WTC11 (cell line): ENCODE measurements around the gene ZNRF3. TPM values are rescaled to one million over a fixed set of nuclear protein-coding genes. Genes with fewer than 3 reads are reported as not detected.
"Not testable (repeated sequence)": the region's sequence is repeated elsewhere in the genome, so short reads cannot be mapped to it uniquely, and the experiment has no call there.

Experiments
- ATAC-seq: fragments of 200-7000 bp; cut with Tn5 transposase; 2 replicates; pipeline ENCODE4 v1.10.0; 2021; ENCODE audit warnings: mild to moderate bottlenecking, moderate library complexity
- CTCF ChIA-PET: fragments of 300-600 bp; sonication (Branson Sonifier 250); formaldehyde crosslinking; loops from one replicate; lab custom pipeline; 2021; ENCODE audit warnings: antibody characterized with exemption; lab: Charles Lee
- POLR2A ChIA-PET: fragments of 350-600 bp; sonication (Branson Sonifier 250); formaldehyde crosslinking; loops from one replicate; lab custom pipeline; 2021; ENCODE audit warnings: antibody characterized with exemption; lab: Charles Lee
- DNase-seq: peaks from one replicate; pipeline ENCODE4 v3.0.0; 2021; ENCODE audit warnings: low spot score
- H3K27ac Mint-ChIP-seq: 2 replicates; pipeline ENCODE4 v1.8.0; 2021; ENCODE audit warnings: mixed read lengths
- H3K27me3 Mint-ChIP-seq: 2 replicates; pipeline ENCODE4 v1.8.0; 2021; ENCODE audit warnings: low read depth, mild to moderate bottlenecking, moderate library complexity, mixed read lengths
- H3K36me3 Mint-ChIP-seq: 2 replicates; pipeline ENCODE4 v1.8.0; 2021; ENCODE audit warnings: mixed read lengths
- H3K4me1 Mint-ChIP-seq: 2 replicates; pipeline ENCODE4 v1.8.0; 2022; ENCODE audit warnings: mixed read lengths
- H3K4me3 Mint-ChIP-seq: 2 replicates; pipeline ENCODE4 v1.8.0; 2021; ENCODE audit warnings: mild to moderate bottlenecking, moderate library complexity, mixed read lengths
- H3K9me3 Mint-ChIP-seq: 2 replicates; pipeline ENCODE4 v1.8.0; 2021; ENCODE audit warnings: mixed read lengths
- ATF1 ChIP-seq: sonication (generic); formaldehyde crosslinking; IDR thresholded peaks from 2 replicates; pipeline ENCODE4 v1.8.1; 2023; ENCODE audit warnings: mild to moderate bottlenecking, moderate library complexity, missing genetic modification reagents
- CREM ChIP-seq: sonication (generic); formaldehyde crosslinking; IDR thresholded peaks from 2 replicates; pipeline ENCODE4 v1.8.1; 2022; ENCODE audit warnings: mild to moderate bottlenecking, missing genetic modification reagents, moderate library complexity
- ELF4 ChIP-seq: sonication (generic); formaldehyde crosslinking; IDR thresholded peaks from 2 replicates; pipeline ENCODE4 v1.8.1; 2022; ENCODE audit warnings: low read depth, mild to moderate bottlenecking, moderate library complexity, missing genetic modification reagents
- KAT7 ChIP-seq: sonication (generic); formaldehyde crosslinking; IDR thresholded peaks from 2 replicates; pipeline ENCODE4 v1.8.1; 2023; ENCODE audit warnings: missing genetic modification reagents, mild to moderate bottlenecking, borderline replicate concordance
- MLX ChIP-seq: sonication (generic); formaldehyde crosslinking; IDR thresholded peaks from 2 replicates; pipeline ENCODE4 v1.8.1; 2023; ENCODE audit warnings: mild to moderate bottlenecking, missing genetic modification reagents, moderate library complexity
- PRDM15 ChIP-seq: sonication (generic); formaldehyde crosslinking; IDR thresholded peaks from 2 replicates; pipeline ENCODE4 v1.8.0; 2022; ENCODE audit warnings: missing genetic modification reagents
- ZMAT4 ChIP-seq: fragments of 250-450 bp; sonication (Bioruptor Pico); IDR thresholded peaks from 2 replicates; pipeline ENCODE4 v1.9.0; 2021; ENCODE audit warnings: mild to moderate bottlenecking
- ZNF138 ChIP-seq: sonication (generic); formaldehyde crosslinking; conservative IDR thresholded peaks from 2 replicates; pipeline ENCODE4 v1.8.1; 2022; ENCODE audit warnings: mild to moderate bottlenecking, moderate library complexity, missing genetic modification reagents
- ZNF232 ChIP-seq: sonication (generic); formaldehyde crosslinking; IDR thresholded peaks from 2 replicates; pipeline ENCODE4 v1.8.0; 2022; ENCODE audit warnings: mild to moderate bottlenecking, missing genetic modification reagents
- ZNF263 ChIP-seq: sonication (generic); formaldehyde crosslinking; IDR thresholded peaks from 2 replicates; pipeline ENCODE4 v1.8.1; 2022; ENCODE audit warnings: low read depth, mild to moderate bottlenecking, moderate library complexity, missing genetic modification reagents
- ZNF396 ChIP-seq: fragments of 250-450 bp; sonication (Bioruptor Pico); IDR thresholded peaks from 2 replicates; pipeline ENCODE4 v1.8.0; 2021; ENCODE audit warnings: mild to moderate bottlenecking, moderate library complexity, borderline replicate concordance
- total RNA-seq: library from RNA; stranded (reverse); gene quantifications from 3 replicates; pipeline ENCODE4 v1.2.3, GENCODE V29; 2021
- TF ChIP-seq, protein P1 (sequence below): fragments of 250-450 bp; sonication (Bioruptor Pico); IDR thresholded peaks from 2 replicates; pipeline ENCODE4 v2.1.2; 2022; ENCODE audit warnings: mild to moderate bottlenecking, moderate library complexity
- TF ChIP-seq, protein P2 (sequence below): fragments of 250-450 bp; sonication (Bioruptor Pico); IDR thresholded peaks from 2 replicates; pipeline ENCODE4 v1.8.0; 2021; ENCODE audit warnings: mild to moderate bottlenecking
- TF ChIP-seq, protein P3 (sequence below): sonication (generic); formaldehyde crosslinking; conservative IDR thresholded peaks from 2 replicates; pipeline ENCODE4 v1.8.1; 2022; ENCODE audit warnings: mild to moderate bottlenecking, missing genetic modification reagents
- TF ChIP-seq, protein P4 (sequence below): sonication (generic); formaldehyde crosslinking; IDR thresholded peaks from 2 replicates; pipeline ENCODE4 v1.8.1; 2023; ENCODE audit warnings: mild to moderate bottlenecking, missing genetic modification reagents, borderline replicate concordance
- TF ChIP-seq, protein P5 (sequence below): sonication (generic); formaldehyde crosslinking; IDR thresholded peaks from 2 replicates; pipeline ENCODE4 v1.8.1; 2023; ENCODE audit warnings: mild to moderate bottlenecking, missing genetic modification reagents, moderate library complexity

Gene ZNRF3
- total RNA-seq, 1 experiment from 2014 or later = 25.4 TPM

DNA sequence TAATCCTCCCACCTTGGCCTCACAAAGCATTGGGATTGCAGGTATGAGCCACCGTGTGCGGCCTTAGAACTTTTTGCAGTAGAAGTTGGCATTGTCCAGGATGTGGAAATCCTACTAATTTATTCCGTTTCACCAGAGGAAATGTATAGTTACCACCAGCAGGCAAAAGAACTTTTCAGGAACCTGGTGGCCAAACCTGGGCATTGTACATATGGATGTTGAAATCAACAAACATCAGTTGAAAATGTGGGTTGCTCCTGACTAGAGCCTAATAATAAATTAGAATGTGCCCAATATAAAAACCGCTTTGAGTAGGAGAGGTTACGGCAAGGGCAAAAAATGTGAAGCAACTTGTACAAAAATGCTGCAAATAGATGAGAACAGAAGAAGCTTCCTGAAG is 42.3 kb upstream of the ZNRF3 start (continued):
- TF ChIP-seq PRDM15 (CRISPR knock-in tag) = no peak
- no peak for TF ChIP-seq ATF1 (CRISPR knock-in tag)

DNA sequence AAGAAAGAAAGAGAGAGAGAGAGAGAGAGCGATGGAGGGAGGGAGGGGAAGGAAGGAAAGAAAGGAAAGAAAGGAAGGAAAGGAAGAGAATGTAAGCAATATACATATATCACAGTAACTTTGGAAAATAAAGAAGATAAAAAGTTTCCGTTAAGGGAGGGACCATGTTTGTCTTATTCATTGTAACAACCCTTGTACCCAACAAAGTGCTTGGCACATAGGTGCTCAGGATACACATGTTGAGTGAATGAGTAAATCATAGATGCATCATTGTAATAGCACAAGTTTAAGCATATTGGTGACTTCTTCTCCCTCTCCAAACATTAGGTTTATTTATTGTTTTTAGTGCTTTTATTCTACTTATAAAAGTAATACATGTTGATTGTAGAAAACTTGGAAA is 39.7 kb upstream of the ZNRF3 start:
- Mint-ChIP-seq H3K36me3 (peaks cover 7% of the 10 kb centered on the region), H3K9me3 (peaks cover 13% of the 10 kb centered on the region), H3K4me3 (no peak overlapping the region), H3K27me3 (peaks cover 8% of the 10 kb centered on the region; the same call in 1 of the 2 replicates), H3K27ac (no peak overlapping the region), H3K4me1 (no peaks in the 10 kb centered on the region)
- POLR2A ChIA-PET = no interaction called here
- no peak for TF ChIP-seq ZMAT4 (CRISPR knock-in tag)
- no peak for TF ChIP-seq ZNF396
- no peak for TF ChIP-seq ELF4 (CRISPR knock-in tag)
- TF ChIP-seq, protein P1, sequence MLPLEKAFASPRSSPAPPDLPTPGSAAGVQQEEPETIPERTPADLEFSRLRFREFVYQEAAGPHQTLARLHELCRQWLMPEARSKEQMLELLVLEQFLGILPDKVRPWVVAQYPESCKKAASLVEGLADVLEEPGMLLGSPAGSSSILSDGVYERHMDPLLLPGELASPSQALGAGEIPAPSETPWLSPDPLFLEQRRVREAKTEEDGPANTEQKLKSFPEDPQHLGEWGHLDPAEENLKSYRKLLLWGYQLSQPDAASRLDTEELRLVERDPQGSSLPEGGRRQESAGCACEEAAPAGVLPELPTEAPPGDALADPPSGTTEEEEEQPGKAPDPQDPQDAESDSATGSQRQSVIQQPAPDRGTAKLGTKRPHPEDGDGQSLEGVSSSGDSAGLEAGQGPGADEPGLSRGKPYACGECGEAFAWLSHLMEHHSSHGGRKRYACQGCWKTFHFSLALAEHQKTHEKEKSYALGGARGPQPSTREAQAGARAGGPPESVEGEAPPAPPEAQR (CRISPR knock-in tag) = no peak
- no peak for TF ChIP-seq MLX
- TF ChIP-seq KAT7 (CRISPR knock-in tag) = no peak
- TF ChIP-seq, protein P2, sequence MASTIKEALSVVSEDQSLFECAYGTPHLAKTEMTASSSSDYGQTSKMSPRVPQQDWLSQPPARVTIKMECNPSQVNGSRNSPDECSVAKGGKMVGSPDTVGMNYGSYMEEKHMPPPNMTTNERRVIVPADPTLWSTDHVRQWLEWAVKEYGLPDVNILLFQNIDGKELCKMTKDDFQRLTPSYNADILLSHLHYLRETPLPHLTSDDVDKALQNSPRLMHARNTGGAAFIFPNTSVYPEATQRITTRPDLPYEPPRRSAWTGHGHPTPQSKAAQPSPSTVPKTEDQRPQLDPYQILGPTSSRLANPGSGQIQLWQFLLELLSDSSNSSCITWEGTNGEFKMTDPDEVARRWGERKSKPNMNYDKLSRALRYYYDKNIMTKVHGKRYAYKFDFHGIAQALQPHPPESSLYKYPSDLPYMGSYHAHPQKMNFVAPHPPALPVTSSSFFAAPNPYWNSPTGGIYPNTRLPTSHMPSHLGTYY (CRISPR knock-in tag) = no peak
- ATAC-seq = no peak
- no peak for DNase-seq
- CTCF ChIA-PET = interaction anchor here (1.9 kb wide), 1 partner anchor 197 kb away, joined by 8 read pairs; no protein-coding TSS in a partner anchor

DNA sequence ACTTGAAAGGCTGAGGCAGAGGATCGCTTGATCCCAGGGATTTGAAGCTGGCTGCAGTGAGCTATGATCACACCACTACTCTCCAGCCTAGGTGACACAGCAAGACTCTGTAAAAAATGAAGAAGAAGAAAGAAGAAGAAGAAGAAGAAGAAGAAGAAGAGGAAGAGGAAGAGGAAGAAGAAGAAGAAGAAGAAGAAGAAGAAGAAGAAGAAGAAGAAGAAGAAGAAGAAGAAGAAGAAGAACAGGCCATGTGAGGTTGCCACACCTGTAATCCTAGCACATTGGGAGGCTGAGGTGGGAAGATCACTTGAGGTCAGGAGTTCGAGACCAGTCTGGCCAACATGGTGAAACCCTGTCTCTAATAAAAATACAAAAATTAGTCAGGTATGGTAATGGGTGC is 39.1 kb upstream of the ZNRF3 start:
- CTCF ChIA-PET = interaction anchor here (1.1 to 1.9 kb wide), 2 partner anchors 196 to 310 kb away, joined by 3 to 8 read pairs; no protein-coding TSS in a partner anchor
- POLR2A ChIA-PET, DNase-seq, H3K4me1 Mint-ChIP-seq, ATAC-seq, H3K36me3 Mint-ChIP-seq, H3K4me3 Mint-ChIP-seq, H3K27me3 Mint-ChIP-seq, H3K27ac Mint-ChIP-seq: not testable (repeated sequence)
- H3K9me3 Mint-ChIP-seq = peaks cover 13% of the 10 kb centered on the region

GRCh38 chr22:28846994-28847393 is 36.4 kb upstream of the ZNRF3 start:
- ATAC-seq (no peak), DNase-seq (no peak)
- H3K4me1 Mint-ChIP-seq = no peaks in the 10 kb centered on the region
- H3K9me3 Mint-ChIP-seq = peaks cover 13% of the 10 kb centered on the region
- H3K27me3 Mint-ChIP-seq = peaks cover 8% of the 10 kb centered on the region; the same call in 1 of the 2 replicates
- no peak overlapping the region for H3K27ac Mint-ChIP-seq
- H3K36me3 Mint-ChIP-seq = peaks cover 7% of the 10 kb centered on the region
- no peak overlapping the region for H3K4me3 Mint-ChIP-seq
- ChIA-PET CTCF (no interaction called here), POLR2A (no interaction called here)
- TF ChIP-seq, protein P3, sequence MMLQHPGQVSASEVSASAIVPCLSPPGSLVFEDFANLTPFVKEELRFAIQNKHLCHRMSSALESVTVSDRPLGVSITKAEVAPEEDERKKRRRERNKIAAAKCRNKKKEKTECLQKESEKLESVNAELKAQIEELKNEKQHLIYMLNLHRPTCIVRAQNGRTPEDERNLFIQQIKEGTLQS (CRISPR knock-in tag) = no peak
- TF ChIP-seq ZNF263 (CRISPR knock-in tag) = no peak
- TF ChIP-seq ZNF232 (CRISPR knock-in tag) = no peak
- TF ChIP-seq, protein P4, sequence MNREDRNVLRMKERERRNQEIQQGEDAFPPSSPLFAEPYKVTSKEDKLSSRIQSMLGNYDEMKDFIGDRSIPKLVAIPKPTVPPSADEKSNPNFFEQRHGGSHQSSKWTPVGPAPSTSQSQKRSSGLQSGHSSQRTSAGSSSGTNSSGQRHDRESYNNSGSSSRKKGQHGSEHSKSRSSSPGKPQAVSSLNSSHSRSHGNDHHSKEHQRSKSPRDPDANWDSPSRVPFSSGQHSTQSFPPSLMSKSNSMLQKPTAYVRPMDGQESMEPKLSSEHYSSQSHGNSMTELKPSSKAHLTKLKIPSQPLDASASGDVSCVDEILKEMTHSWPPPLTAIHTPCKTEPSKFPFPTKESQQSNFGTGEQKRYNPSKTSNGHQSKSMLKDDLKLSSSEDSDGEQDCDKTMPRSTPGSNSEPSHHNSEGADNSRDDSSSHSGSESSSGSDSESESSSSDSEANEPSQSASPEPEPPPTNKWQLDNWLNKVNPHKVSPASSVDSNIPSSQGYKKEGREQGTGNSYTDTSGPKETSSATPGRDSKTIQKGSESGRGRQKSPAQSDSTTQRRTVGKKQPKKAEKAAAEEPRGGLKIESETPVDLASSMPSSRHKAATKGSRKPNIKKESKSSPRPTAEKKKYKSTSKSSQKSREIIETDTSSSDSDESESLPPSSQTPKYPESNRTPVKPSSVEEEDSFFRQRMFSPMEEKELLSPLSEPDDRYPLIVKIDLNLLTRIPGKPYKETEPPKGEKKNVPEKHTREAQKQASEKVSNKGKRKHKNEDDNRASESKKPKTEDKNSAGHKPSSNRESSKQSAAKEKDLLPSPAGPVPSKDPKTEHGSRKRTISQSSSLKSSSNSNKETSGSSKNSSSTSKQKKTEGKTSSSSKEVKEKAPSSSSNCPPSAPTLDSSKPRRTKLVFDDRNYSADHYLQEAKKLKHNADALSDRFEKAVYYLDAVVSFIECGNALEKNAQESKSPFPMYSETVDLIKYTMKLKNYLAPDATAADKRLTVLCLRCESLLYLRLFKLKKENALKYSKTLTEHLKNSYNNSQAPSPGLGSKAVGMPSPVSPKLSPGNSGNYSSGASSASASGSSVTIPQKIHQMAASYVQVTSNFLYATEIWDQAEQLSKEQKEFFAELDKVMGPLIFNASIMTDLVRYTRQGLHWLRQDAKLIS (CRISPR knock-in tag) = no peak
- TF ChIP-seq ZNF138 (CRISPR knock-in tag) = no peak
- TF ChIP-seq, protein P5, sequence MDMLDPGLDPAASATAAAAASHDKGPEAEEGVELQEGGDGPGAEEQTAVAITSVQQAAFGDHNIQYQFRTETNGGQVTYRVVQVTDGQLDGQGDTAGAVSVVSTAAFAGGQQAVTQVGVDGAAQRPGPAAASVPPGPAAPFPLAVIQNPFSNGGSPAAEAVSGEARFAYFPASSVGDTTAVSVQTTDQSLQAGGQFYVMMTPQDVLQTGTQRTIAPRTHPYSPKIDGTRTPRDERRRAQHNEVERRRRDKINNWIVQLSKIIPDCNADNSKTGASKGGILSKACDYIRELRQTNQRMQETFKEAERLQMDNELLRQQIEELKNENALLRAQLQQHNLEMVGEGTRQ (CRISPR knock-in tag) = no peak
- TF ChIP-seq CREM (CRISPR knock-in tag) = no peak
